HG02885 (cell line): ENCODE measurements around the gene ZGPAT.
"Not testable (repeated sequence)": the region's sequence is repeated elsewhere in the genome, so short reads cannot be mapped to it uniquely, and the experiment has no call there.

Experiments
- ATAC-seq: cut with Tn5 transposase; IDR thresholded peaks from one replicate; pipeline ENCODE4 v1.9.1; 2021; ENCODE audit warnings: mild to moderate bottlenecking; ENCODE audit not compliant: unreplicated experiment, poor library complexity

Gene ZGPAT

GRCh38 chr20:63755933-63756647 lies 48.3 kb downstream of the ZGPAT start:
- ATAC-seq: no peak

GRCh38 chr20:63756648-63756991 lies 48.8 kb downstream of the ZGPAT start:
- ATAC-seq: no peak

- no peak for ATAC-seq
These were observed 50.3 kb downstream of the ZGPAT start for GRCh38 chr20:63758152-63758551.

GRCh38 chr20:63759377-63759901 lies 51.6 kb downstream of the ZGPAT start:
- no peak for ATAC-seq

GRCh38 chr20:63765082-63765873 lies 57.4 kb downstream of the ZGPAT start:
- ATAC-seq: no peak

GRCh38 chr20:63765902-63766301 lies 58.1 kb downstream of the ZGPAT start:
- ATAC-seq: no peak

GRCh38 chr20:63766695-63767426 lies 59.0 kb downstream of the ZGPAT start:
- ATAC-seq: no peak

GRCh38 chr20:63767456-63767855 lies 59.6 kb downstream of the ZGPAT start:
- ATAC-seq: no peak

- no peak for ATAC-seq
These were observed 60.0 kb downstream of the ZGPAT start for GRCh38 chr20:63767886-63768285.

GRCh38 chr20:63768591-63769515 lies 61.0 kb downstream of the ZGPAT start:
- no peak for ATAC-seq

- no peak for ATAC-seq
These were observed 62.1 kb downstream of the ZGPAT start for GRCh38 chr20:63769891-63770474.

GRCh38 chr20:63771046-63771707 lies 63.3 kb downstream of the ZGPAT start:
- ATAC-seq: no peak

- no peak for ATAC-seq
These were observed 65.1 kb downstream of the ZGPAT start for GRCh38 chr20:63772781-63773518.

- ATAC-seq: no peak
These were observed 65.9 kb downstream of the ZGPAT start for GRCh38 chr20:63773571-63774241.

- no peak for ATAC-seq
These were observed 66.5 kb downstream of the ZGPAT start for GRCh38 chr20:63774306-63774705.

GRCh38 chr20:63775096-63775978 lies 67.5 kb downstream of the ZGPAT start:
- no peak for ATAC-seq

GRCh38 chr20:63776875-63777274 lies 69.0 kb downstream of the ZGPAT start:
- not testable (repeated sequence) for ATAC-seq
